Lower leg skin (tissue), 3 donors: ENCODE data around the gene TIRAP.

Source experiments
- POLR2A ChIP-seq, 2 donors: fragments of 450-650 bp; IDR thresholded peaks; one replicate each; pipeline ENCODE4 v1.6.1; 2016 to 2017; ENCODE audit warnings: antibody characterized with exemption in 2 of 2, mild to moderate bottlenecking in 1 of 2, moderate library complexity in 1 of 2
- TF ChIP-seq, protein P1 (sequence below), 3 donors: fragments of 450-650 bp; IDR thresholded peaks; one replicate each; pipeline ENCODE4 v1.5.1; 2016; ENCODE audit warnings: antibody characterized with exemption in 3 of 3, mild to moderate bottlenecking in 3 of 3, moderate library complexity in 2 of 3

DNA sequence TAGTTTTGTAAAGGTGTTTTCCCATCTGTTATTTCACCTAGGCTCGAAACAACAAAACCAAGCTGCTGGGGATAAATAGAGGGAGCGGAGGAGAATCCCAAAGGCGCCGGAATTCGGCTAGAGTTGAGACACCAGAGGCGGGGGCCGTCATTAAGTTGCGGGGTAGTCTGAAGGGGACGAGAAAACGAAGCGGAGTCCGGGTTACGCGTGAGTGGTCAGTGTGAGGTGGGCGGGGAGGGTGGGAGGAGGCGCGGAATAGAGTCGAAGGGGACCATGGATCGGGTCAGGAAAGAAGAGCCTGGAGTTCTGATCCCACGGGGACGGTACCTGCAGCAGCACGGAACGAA lies 14.6 kb upstream of the TIRAP start:
- TF ChIP-seq, protein P1, sequence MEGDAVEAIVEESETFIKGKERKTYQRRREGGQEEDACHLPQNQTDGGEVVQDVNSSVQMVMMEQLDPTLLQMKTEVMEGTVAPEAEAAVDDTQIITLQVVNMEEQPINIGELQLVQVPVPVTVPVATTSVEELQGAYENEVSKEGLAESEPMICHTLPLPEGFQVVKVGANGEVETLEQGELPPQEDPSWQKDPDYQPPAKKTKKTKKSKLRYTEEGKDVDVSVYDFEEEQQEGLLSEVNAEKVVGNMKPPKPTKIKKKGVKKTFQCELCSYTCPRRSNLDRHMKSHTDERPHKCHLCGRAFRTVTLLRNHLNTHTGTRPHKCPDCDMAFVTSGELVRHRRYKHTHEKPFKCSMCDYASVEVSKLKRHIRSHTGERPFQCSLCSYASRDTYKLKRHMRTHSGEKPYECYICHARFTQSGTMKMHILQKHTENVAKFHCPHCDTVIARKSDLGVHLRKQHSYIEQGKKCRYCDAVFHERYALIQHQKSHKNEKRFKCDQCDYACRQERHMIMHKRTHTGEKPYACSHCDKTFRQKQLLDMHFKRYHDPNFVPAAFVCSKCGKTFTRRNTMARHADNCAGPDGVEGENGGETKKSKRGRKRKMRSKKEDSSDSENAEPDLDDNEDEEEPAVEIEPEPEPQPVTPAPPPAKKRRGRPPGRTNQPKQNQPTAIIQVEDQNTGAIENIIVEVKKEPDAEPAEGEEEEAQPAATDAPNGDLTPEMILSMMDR (IDR thresholded peaks at IDR 0.05), result no peak
- TF ChIP-seq POLR2A (IDR thresholded peaks at IDR 0.05), result no peak
